Measurements from ENCODE around the gene MIS12. TPM values are rescaled to one million over a fixed set of nuclear protein-coding genes. Genes with fewer than 3 reads are reported as not detected.

MIS12 gene
- total RNA-seq, 1 experiment from 2014 or later = 14.7 TPM

- Histone ChIP-seq H3K36me3 (ENCODE audit: control insufficient read depth in 1 of 2, insufficient read depth in 2 of 2, low read length in 2 of 2) (peaks cover 38 to 53% of the 10 kb centered on the region in 2 experiments), H3K79me2 (ENCODE audit: insufficient read depth, low read length) (peaks cover 70% of the 10 kb centered on the region), H3K9ac (ENCODE audit: low read length) (peak overlapping the region; percentile 99), H3K9me2 (ENCODE audit: insufficient read depth) (no peaks in the 10 kb centered on the region), H3K27me3 (ENCODE audit: insufficient read depth, low read length) (no peaks in the 10 kb centered on the region), H3K27ac (ENCODE audit: low read depth, low read length) (peak overlapping the region; percentile 92), H3K4me3 (replicated peaks in 1 of 2; ENCODE audit: low read depth in 1 of 2, low read length in 2 of 2) (peak overlapping the region; percentile 81 to 100), H3K4me1 (ENCODE audit: control insufficient read depth in 1 of 2, insufficient read depth in 2 of 2, low read length in 2 of 2) (peaks cover 13 to 18% of the 10 kb centered on the region in 2 experiments), H4K20me1 (ENCODE audit: insufficient read depth) (peaks cover 16% of the 10 kb centered on the region; the same call in 1 of the 2 replicates), H2AFZ (ENCODE audit: low read depth, low read length, poor library complexity, severe bottlenecking) (no peak overlapping the region), H3K4me2 (ENCODE audit: low read length) (peak overlapping the region; percentile 96), H3K9me3 (ENCODE audit: control insufficient read depth in 1 of 2, insufficient read depth in 1 of 2, low read depth in 1 of 2, low read length in 2 of 2) (no peaks in the 10 kb centered on the region)
- POLR2A ChIA-PET = interaction anchor here (2.2 kb wide), 1 partner anchor 18 kb away, joined by 6 read pairs; the partner anchor contains the start of genes NUP88 and RPAIN
- TF ChIP-seq SRF (IDR thresholded peaks at IDR 0.05; ENCODE audit: low read depth) = no peak
- intact Hi-C loops (cut with micrococcal nuclease) = loop anchor here (10.0 kb wide), 1 partner anchor 243 kb away; the partner anchor contains the start of gene ZNF594
- RAD21 ChIA-PET (ENCODE audit: low non-redundant PET in 1 of 2, low total read pairs in 2 of 2, uncharacterized antibody in 2 of 2, unreplicated experiment in 2 of 2) = no interaction called here
- BruUV-seq (replicated peaks) = TSS peak; percentile 66
- ATAC-seq = no peak
- CTCF ChIA-PET = no interaction called here
- no peak for DNase-seq (ENCODE audit: low read depth, low spot score)
Measured at GRCh38 chr17:5437721-5438317, 48.5 kb upstream of the MIS12 start.

GRCh38 chr17:5438716-5439445 lies 47.5 kb upstream of the MIS12 start, which contains the start of gene C1QBP:
Gene C1QBP (minus strand): TSS chr17:5439155. CDS start chr17:5439073, 82 bp downstream.
- peak within 1 kb of the TSS; percentile 79 for H2AFZ ChIP-seq (ENCODE audit: low read depth, low read length, poor library complexity, severe bottlenecking)
- H3K79me2 ChIP-seq (ENCODE audit: insufficient read depth, low read length) = peaks cover 66% of the 10 kb centered on the region
- no TSS peak for BruUV-seq (replicated peaks)
- no peaks in the 10 kb centered on the region for H3K9me3 ChIP-seq (ENCODE audit: control insufficient read depth in 1 of 2, insufficient read depth in 1 of 2, low read depth in 1 of 2, low read length in 2 of 2)
- H3K4me2 ChIP-seq (ENCODE audit: low read length) = peak within 1 kb of the TSS; percentile 96
- no peaks in the 10 kb centered on the region for H3K9me2 ChIP-seq (ENCODE audit: insufficient read depth)
- intact Hi-C loops (cut with micrococcal nuclease) = loop anchor here (1.0 to 10.0 kb wide), 2 partner anchors 190 to 244 kb away; partner anchors contain the start of gene ZNF594
- ATAC-seq (peak; percentile 91), DNase-seq (ENCODE audit: low read depth, low spot score) (peak; percentile 91)
- H4K20me1 ChIP-seq (ENCODE audit: insufficient read depth) = peaks cover 7% of the 10 kb centered on the region; the same call in 1 of the 2 replicates
- H3K36me3 ChIP-seq (ENCODE audit: control insufficient read depth in 1 of 2, insufficient read depth in 2 of 2, low read length in 2 of 2) = peaks cover 33 to 51% of the 10 kb centered on the region in 2 experiments
- peaks cover 13 to 18% of the 10 kb centered on the region in 2 experiments for H3K4me1 ChIP-seq (ENCODE audit: control insufficient read depth in 1 of 2, insufficient read depth in 2 of 2, low read length in 2 of 2)
- peak within 1 kb of the TSS; percentile 92 for H3K27ac ChIP-seq (ENCODE audit: low read depth, low read length)
- peak within 1 kb of the TSS; percentile 81 to 100 for H3K4me3 ChIP-seq (replicated peaks in 1 of 2; ENCODE audit: low read depth in 1 of 2, low read length in 2 of 2)
- ChIA-PET CTCF (interaction anchor here (0.8 to 1.7 kb wide), 27 partner anchors 8 to 197 kb away, joined by 3 to 14 read pairs (median 4); partner anchors contain the start of genes DERL2, DHX33, MIS12 and NUP88), POLR2A (interaction anchor here (1.0 to 3.5 kb wide), 5 partner anchors 10 to 48 kb away, joined by 4 to 11 read pairs (median 6); partner anchors contain the start of genes DERL2, MIS12, NUP88 and RPAIN), RAD21 (ENCODE audit: low non-redundant PET in 1 of 2, low total read pairs in 2 of 2, uncharacterized antibody in 2 of 2, unreplicated experiment in 2 of 2) (no interaction called here)
- H3K9ac ChIP-seq (ENCODE audit: low read length) = peak within 1 kb of the TSS; percentile 99
- no peaks in the 10 kb centered on the region for H3K27me3 ChIP-seq (ENCODE audit: insufficient read depth, low read length)
- TF ChIP-seq POLR2A (IDR thresholded peaks at IDR 0.05; ENCODE audit: borderline replicate concordance, extremely low read depth, insufficient read depth, insufficient read length) = peak; percentile 68
- 0 out of 2 replicates have a peak, but pooled peaks have one; percentile 41 for TF ChIP-seq SRF (IDR thresholded peaks at IDR 0.05; ENCODE audit: low read depth)
- peak; percentile 99 for TF ChIP-seq ZFX (IDR thresholded peaks at IDR 0.05)
- no peak for TF ChIP-seq CEBPB (IDR thresholded peaks at IDR 0.05; ENCODE audit: low read depth)
- peak; percentile 84 for TF ChIP-seq SIN3A (IDR thresholded peaks at IDR 0.05; ENCODE audit: low read depth)
- no peak for TF ChIP-seq ZNF274 (IDR thresholded peaks at IDR 0.05; ENCODE audit: low read depth, low read length)
- TF ChIP-seq POLR2AphosphoS5 (IDR thresholded peaks at IDR 0.05; ENCODE audit: low read depth, low read length) = peak; percentile 92
- TF ChIP-seq JUND (IDR thresholded peaks at IDR 0.05) = no peak
- peak; percentile 66; the same call in 1 of the 2 replicates for TF ChIP-seq CBX3 (IDR thresholded peaks at IDR 0.05; ENCODE audit: low read depth)
- TF ChIP-seq CTCF (IDR thresholded peaks at IDR 0.05 in 2 of 3, conservative IDR thresholded peaks at IDR 0.05 in 1 of 3; ENCODE audit: borderline replicate concordance in 1 of 3, insufficient read depth in 1 of 3, low read depth in 2 of 3, low read length in 2 of 3) = peak; percentile 93 to 99 (median 96)
- peak; percentile 11 for TF ChIP-seq TCF7L2 (IDR thresholded peaks at IDR 0.05; ENCODE audit: borderline replicate concordance, extremely low read depth, insufficient read depth, insufficient read length)
- TF ChIP-seq MAX (IDR thresholded peaks at IDR 0.05) = peak; percentile 98
- peak; percentile 11 for TF ChIP-seq ZBTB33 (IDR thresholded peaks at IDR 0.05; ENCODE audit: extremely low read depth, insufficient replicate concordance, low read length)
